SU-DHL-6 (cell line): ENCODE measurements around the gene TRAF3IP1.

Source experiments
- H2AFZ ChIP-seq: fragments of 200-600 bp; sonication (generic); 2 replicates; pipeline ENCODE4 v1.6.1; 2014; ENCODE audit warnings: low read depth, mild to moderate bottlenecking, moderate library complexity, mixed read lengths, antibody characterized with exemption, low read length; ENCODE audit not compliant: severe bottlenecking
- H3F3A ChIP-seq: fragments of 200-600 bp; shearing (Covaris generic); 2 replicates; pipeline ENCODE4 v1.6.0; 2016; ENCODE audit warnings: antibody characterized with exemption, mild to moderate bottlenecking; ENCODE audit not compliant: insufficient read depth
- H3K27ac ChIP-seq: fragments of 200-600 bp; sonication (generic); 2 replicates; pipeline ENCODE4 v1.5.1; 2016; ENCODE audit warnings: low read depth, mild to moderate bottlenecking, low read length, moderate library complexity, mixed read lengths
- H3K27me3 ChIP-seq: fragments of 200-600 bp; sonication (generic), shearing (Covaris generic); 2 replicates; pipeline ENCODE4 v1.6.0; 2014; ENCODE audit warnings: mild to moderate bottlenecking, low read length
- H3K36me3 ChIP-seq: fragments of 200-600 bp; sonication (generic); 2 replicates; pipeline ENCODE4 v1.6.1; 2014; ENCODE audit warnings: mild to moderate bottlenecking, low read length, mixed read lengths
- H3K4me2 ChIP-seq: fragments of 300-600, 200-600 bp; shearing (Covaris generic), sonication (generic); 2 replicates; pipeline ENCODE4 v1.6.0; 2014; ENCODE audit warnings: low read length, low read depth, mild to moderate bottlenecking; ENCODE audit not compliant: poor library complexity, severe bottlenecking
- H3K4me3 ChIP-seq: fragments of 200-600 bp; sonication (generic); 2 replicates; pipeline ENCODE4 v1.5.1; 2014; ENCODE audit warnings: antibody characterized with exemption, low read length, mild to moderate bottlenecking, mixed read lengths; ENCODE audit not compliant: insufficient read depth, poor library complexity, severe bottlenecking
- H3K79me2 ChIP-seq: fragments of 200-600 bp; sonication (generic); 2 replicates; pipeline ENCODE4 v1.6.1; 2014; ENCODE audit warnings: mild to moderate bottlenecking, low read length, moderate library complexity; ENCODE audit not compliant: insufficient read depth
- H3K9ac ChIP-seq: fragments of 200-600 bp; sonication (generic); 2 replicates; pipeline ENCODE4 v1.7.0; 2014; ENCODE audit warnings: mild to moderate bottlenecking, low read length
- H3K9me2 ChIP-seq: fragments of 200-600 bp; sonication (generic); replicated peaks from 2 replicates; pipeline ENCODE4 v1.6.1; 2014; ENCODE audit warnings: low read length; ENCODE audit not compliant: insufficient read depth
- H3K9me3 ChIP-seq: fragments of 200-600 bp; sonication (generic); 2 replicates; pipeline ENCODE4 v1.6.1; 2014; ENCODE audit warnings: low read length, mixed read lengths; ENCODE audit not compliant: insufficient read depth
- H4K20me1 ChIP-seq: fragments of 200-600 bp; sonication (generic); 2 replicates; pipeline ENCODE4 v1.6.1; 2014; ENCODE audit warnings: low read depth, mild to moderate bottlenecking, antibody characterized with exemption, low read length, moderate library complexity, mixed read lengths
- CTCF ChIP-seq: fragments of 200-600 bp; sonication (generic); IDR thresholded peaks from one replicate; pipeline ENCODE4 v1.5.1; 2017; ENCODE audit warnings: antibody characterized with exemption, mild to moderate bottlenecking, low read length, moderate library complexity; ENCODE audit not compliant: insufficient read depth, poor library complexity, severe bottlenecking
- EZH2phosphoT487 ChIP-seq: fragments of 200-600 bp; sonication (generic), shearing (Covaris generic); conservative IDR thresholded peaks from 2 replicates; pipeline ENCODE4 v1.6.1; 2018; ENCODE audit warnings: mild to moderate bottlenecking, antibody characterized with exemption, low read length, moderate library complexity, mixed read lengths

Gene TRAF3IP1

DNA sequence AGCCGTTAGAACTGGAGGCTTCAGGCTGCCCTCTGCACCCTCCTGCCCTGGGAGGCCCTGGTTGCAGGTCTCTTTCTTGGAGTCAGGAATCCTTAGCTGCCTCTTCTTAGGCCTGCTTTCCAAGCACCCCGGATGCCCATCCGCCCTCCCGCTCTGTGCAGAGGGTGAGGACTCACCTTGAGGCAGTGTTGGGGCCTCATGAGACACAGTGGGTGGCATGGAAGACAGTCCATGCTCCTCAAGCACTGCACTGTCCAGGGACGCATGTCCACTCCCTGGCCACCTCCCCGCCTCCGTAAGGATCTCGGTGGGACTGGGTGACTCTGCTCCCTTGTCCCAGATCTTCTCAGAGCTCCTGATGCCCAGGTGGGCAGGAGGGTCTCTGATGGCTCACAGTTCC lies 5.7 kb upstream of the TRAF3IP1 start:
- Histone ChIP-seq H2AFZ (no peak overlapping the region), H3K79me2 (no peaks in the 10 kb centered on the region), H3K4me2 (no peak overlapping the region), H3F3A (no peaks in the 10 kb centered on the region), H3K9ac (no peak overlapping the region), H3K4me3 (no peak overlapping the region), H4K20me1 (no peaks in the 10 kb centered on the region), H3K27ac (no peak overlapping the region), H3K27me3 (no peaks in the 10 kb centered on the region), H3K9me2 (no peaks in the 10 kb centered on the region), H3K36me3 (no peaks in the 10 kb centered on the region), H3K9me3 (no peaks in the 10 kb centered on the region)
- TF ChIP-seq CTCF (no peak), EZH2phosphoT487 (no peak)

DNA sequence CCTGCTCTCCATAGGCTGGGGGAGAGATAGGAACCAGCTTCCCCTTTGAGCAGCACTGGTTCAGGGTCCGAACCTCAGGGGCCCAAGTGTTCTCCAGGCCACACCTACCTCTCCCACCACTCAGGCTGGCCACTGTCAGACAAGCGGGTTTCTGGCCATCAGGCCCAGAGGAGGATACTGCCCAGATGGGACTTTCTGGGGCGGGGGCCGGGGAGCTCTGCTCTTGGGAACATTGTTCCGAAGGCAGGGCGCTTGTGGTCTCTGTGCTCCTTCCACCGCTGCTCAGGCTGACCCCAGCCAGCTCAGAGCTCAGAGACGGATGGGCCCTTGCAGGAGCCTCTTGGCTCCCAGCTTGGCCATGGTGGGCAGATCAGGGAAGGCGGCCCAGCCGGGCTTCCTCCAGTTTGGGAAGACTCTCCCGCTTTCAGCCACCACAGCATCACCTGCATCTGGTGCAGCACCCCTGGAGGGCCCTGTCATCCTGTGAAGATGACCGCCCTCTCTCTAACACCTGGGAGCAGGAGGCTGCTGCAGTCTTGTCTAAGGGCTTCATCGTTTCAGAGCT lies 5.2 kb upstream of the TRAF3IP1 start:
- Histone ChIP-seq H3F3A (no peaks in the 10 kb centered on the region), H3K9ac (no peak overlapping the region), H3K4me2 (no peak overlapping the region), H3K79me2 (no peaks in the 10 kb centered on the region), H3K27ac (no peak overlapping the region), H2AFZ (no peak overlapping the region), H3K9me2 (no peaks in the 10 kb centered on the region), H3K27me3 (no peaks in the 10 kb centered on the region), H3K9me3 (no peaks in the 10 kb centered on the region), H3K4me3 (no peak overlapping the region), H4K20me1 (no peaks in the 10 kb centered on the region), H3K36me3 (no peaks in the 10 kb centered on the region)
- no peak for TF ChIP-seq EZH2phosphoT487

DNA sequence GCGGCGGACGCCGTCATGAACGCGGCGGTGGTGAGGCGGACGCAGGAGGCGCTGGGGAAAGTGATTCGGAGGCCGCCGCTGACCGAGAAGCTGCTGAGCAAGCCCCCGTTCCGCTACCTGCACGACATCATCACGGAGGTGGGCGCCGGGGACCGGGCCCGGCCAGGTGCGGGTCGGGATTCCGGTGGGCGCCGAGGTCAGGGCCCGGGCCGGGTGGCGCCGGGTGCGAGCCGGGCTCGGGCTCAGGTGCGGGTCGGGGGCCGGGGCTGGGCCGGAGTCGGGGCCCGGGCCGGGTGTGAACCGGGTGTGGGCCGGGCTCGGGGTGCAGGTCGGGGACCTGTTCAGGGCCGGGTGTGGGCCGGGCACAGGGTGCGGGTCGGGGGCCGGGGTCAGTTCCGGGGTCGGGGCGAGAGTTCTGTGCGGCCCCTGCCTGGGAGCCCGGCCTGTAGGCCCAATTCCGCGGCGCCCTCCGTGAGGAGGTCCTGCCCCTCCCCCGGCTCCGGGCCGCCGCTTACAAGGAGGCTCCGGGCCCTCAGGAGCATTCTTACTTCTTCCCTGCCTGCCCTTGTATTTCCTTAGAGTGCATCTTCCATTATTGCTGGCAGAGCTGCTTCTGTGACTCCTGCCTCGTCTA lies 447 bp downstream of the TRAF3IP1 start:
- H3K9me2 ChIP-seq: no peaks in the 10 kb centered on the region
- TF ChIP-seq EZH2phosphoT487 (no peak), CTCF (no peak)
- peak overlapping the region; percentile 74 for H3K4me3 ChIP-seq
- no peaks in the 10 kb centered on the region for H3K27me3 ChIP-seq
- H3K9ac ChIP-seq: peak overlapping the region; percentile 49
- H3F3A ChIP-seq: no peaks in the 10 kb centered on the region
- no peaks in the 10 kb centered on the region for H3K9me3 ChIP-seq
- H3K36me3 ChIP-seq: no peaks in the 10 kb centered on the region
- no peaks in the 10 kb centered on the region for H3K79me2 ChIP-seq
- H4K20me1 ChIP-seq: no peaks in the 10 kb centered on the region
- H2AFZ ChIP-seq: peak overlapping the region; percentile 49
- H3K27ac ChIP-seq: no peak overlapping the region
- peak overlapping the region; percentile 54 for H3K4me2 ChIP-seq

DNA sequence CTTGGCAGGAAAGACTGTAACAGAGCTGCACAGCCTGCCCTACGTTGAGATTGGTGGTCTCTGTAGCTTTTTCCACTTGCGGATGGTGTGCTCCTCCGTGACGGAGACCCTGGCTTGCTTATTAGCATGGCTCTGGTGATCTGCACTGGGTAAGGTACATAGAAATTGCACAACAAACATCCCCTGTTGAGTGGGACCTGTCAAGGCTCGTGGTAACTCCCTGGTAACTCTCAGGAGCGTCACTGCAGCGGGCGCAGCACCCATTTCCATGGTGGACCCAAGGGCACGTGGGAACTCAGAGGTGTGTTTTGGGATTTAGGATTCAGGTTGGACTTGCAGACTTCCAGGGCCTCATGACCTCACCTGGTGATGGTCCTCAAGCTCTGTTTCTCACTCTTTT lies 1.1 kb downstream of the TRAF3IP1 start:
- Histone ChIP-seq H3K9me3 (no peaks in the 10 kb centered on the region), H3K9ac (peak overlapping the region; percentile 49; the same call in 1 of the 2 replicates), H2AFZ (no peak overlapping the region), H3K79me2 (no peaks in the 10 kb centered on the region), H3K9me2 (no peaks in the 10 kb centered on the region), H3F3A (no peaks in the 10 kb centered on the region), H3K4me3 (no peak overlapping the region), H3K4me2 (peak overlapping the region; percentile 54), H3K27ac (no peak overlapping the region), H3K36me3 (no peaks in the 10 kb centered on the region), H4K20me1 (no peaks in the 10 kb centered on the region), H3K27me3 (no peaks in the 10 kb centered on the region)
- no peak for TF ChIP-seq CTCF
- TF ChIP-seq EZH2phosphoT487: no peak
